Measurements from ENCODE around the gene TRAPPC14.

The TRAPPC14 gene

DNA sequence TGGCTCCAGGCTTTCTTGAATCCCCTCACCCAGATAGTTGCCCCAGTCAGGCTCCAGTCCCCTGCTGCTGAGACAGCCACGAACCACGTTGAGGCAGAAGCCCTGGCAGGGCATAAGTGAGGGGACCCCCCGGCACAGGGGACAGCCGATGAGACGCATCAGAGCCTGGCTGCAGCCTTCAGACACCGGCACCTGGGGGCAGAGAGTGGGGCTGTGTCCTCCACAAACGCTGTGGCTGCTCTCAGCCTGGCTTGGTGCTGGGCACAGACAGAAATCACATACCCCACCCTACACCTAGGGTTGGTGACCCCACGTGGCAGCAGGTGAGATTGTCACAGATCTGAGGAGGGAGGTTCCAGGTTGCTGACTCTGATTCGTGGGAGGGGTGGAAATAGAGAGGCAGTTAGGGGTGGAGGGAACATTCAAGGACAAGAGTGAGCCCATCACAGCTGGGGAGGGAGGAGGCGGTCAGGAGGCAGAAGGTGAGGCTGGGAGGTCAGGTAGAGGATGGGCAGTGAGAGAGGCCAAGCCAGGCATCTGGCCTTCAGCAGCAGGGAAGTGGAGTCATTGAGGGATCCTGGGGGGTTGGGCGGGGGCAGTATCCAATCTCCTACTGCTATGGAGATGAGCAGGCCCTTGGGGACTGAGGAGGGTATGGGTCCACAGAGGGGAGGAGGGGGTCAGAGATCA, 15.4 kb upstream of the TRAPPC14 start:
- H3K9ac ChIP-seq = no peak overlapping the region
- peaks cover 3% of the 10 kb centered on the region for H3K4me1 ChIP-seq (ENCODE audit: low read depth, poor library complexity, severe bottlenecking)
- peaks cover 69% of the 10 kb centered on the region for H3K27me3 ChIP-seq (ENCODE audit: insufficient read depth, low read depth)
- H4K20me1 ChIP-seq (ENCODE audit: insufficient read depth) = no peaks in the 10 kb centered on the region
- no peak overlapping the region for H3K4me3 ChIP-seq (IDR thresholded peaks at IDR 0.05; ENCODE audit: insufficient read depth, low read depth, low read length)
- no peak overlapping the region for H2AFZ ChIP-seq (ENCODE audit: low read depth)
- H3K4me2 ChIP-seq = no peak overlapping the region
- H3K79me2 ChIP-seq (ENCODE audit: insufficient read depth, low read depth) = no peaks in the 10 kb centered on the region
- no peak overlapping the region for H3K27ac ChIP-seq
- no peaks in the 10 kb centered on the region for H3K36me3 ChIP-seq (ENCODE audit: insufficient read depth)
- TF ChIP-seq, protein P1, sequence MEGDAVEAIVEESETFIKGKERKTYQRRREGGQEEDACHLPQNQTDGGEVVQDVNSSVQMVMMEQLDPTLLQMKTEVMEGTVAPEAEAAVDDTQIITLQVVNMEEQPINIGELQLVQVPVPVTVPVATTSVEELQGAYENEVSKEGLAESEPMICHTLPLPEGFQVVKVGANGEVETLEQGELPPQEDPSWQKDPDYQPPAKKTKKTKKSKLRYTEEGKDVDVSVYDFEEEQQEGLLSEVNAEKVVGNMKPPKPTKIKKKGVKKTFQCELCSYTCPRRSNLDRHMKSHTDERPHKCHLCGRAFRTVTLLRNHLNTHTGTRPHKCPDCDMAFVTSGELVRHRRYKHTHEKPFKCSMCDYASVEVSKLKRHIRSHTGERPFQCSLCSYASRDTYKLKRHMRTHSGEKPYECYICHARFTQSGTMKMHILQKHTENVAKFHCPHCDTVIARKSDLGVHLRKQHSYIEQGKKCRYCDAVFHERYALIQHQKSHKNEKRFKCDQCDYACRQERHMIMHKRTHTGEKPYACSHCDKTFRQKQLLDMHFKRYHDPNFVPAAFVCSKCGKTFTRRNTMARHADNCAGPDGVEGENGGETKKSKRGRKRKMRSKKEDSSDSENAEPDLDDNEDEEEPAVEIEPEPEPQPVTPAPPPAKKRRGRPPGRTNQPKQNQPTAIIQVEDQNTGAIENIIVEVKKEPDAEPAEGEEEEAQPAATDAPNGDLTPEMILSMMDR (conservative IDR thresholded peaks at IDR 0.05; ENCODE audit: low read depth, low read length) = no peak

DNA sequence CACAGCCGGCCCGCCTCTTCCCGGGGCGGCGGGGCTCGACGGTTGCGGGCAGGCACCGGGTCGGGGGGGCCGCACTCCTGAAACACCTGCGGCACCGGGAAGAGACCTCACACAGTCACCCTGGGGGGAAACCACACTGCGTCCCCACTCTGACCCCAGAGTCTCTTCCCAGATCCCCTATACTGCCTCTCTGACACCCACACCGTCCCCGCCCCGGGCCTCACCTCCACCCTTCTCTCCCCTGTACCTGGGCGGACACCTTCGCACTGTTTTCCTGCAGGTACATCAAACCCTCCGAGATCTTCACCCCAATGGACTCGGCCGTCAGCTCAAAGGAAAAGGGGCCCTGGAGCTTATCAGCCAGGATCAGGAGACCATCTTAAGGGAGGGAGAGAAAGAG, 13.3 kb upstream of the TRAPPC14 start:
- Histone ChIP-seq H3K4me3 (IDR thresholded peaks at IDR 0.05; ENCODE audit: insufficient read depth, low read depth, low read length) (no peak overlapping the region), H3K4me1 (ENCODE audit: low read depth, poor library complexity, severe bottlenecking) (peaks cover 7% of the 10 kb centered on the region), H3K27ac (no peak overlapping the region), H3K27me3 (ENCODE audit: insufficient read depth, low read depth) (peaks cover 87% of the 10 kb centered on the region), H2AFZ (ENCODE audit: low read depth) (no peak overlapping the region), H3K36me3 (ENCODE audit: insufficient read depth) (no peaks in the 10 kb centered on the region), H3K79me2 (ENCODE audit: insufficient read depth, low read depth) (no peaks in the 10 kb centered on the region), H3K9ac (no peak overlapping the region), H3K4me2 (no peak overlapping the region), H4K20me1 (ENCODE audit: insufficient read depth) (no peaks in the 10 kb centered on the region)
- TF ChIP-seq, protein P1 (conservative IDR thresholded peaks at IDR 0.05; ENCODE audit: low read depth, low read length) = no peak

DNA sequence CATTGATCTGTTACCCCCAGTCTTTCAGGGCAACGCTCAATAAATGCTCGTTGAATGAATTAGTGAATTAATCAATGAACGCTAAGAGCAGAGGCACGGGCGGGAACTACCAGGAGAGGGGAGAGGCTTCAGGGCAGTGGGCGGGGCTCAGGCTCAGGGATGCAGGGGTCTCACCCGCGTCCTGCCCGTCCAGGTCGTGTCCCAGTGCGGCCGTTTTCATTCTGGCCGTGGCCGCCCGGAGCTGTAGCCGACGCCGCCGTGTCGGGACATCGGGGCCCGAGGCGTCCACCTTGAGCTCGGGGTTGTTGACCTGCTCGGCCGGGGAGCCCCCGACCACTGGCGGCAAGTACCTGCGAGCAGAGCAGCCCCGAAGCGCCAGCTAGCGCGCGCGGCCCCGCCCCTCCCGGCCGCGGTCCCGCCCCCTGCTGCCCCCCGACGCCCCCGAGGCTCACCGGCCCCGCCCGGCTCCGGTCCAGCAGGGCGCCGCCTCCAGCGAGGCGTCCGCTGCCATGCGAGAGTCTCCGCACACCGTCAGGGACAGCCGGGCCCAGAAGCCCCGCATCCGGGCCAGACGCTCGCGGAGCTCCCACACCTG, 12.7 kb upstream of the TRAPPC14 start:
- H3K4me3 ChIP-seq (IDR thresholded peaks at IDR 0.05; ENCODE audit: insufficient read depth, low read depth, low read length) = no peak overlapping the region

DNA sequence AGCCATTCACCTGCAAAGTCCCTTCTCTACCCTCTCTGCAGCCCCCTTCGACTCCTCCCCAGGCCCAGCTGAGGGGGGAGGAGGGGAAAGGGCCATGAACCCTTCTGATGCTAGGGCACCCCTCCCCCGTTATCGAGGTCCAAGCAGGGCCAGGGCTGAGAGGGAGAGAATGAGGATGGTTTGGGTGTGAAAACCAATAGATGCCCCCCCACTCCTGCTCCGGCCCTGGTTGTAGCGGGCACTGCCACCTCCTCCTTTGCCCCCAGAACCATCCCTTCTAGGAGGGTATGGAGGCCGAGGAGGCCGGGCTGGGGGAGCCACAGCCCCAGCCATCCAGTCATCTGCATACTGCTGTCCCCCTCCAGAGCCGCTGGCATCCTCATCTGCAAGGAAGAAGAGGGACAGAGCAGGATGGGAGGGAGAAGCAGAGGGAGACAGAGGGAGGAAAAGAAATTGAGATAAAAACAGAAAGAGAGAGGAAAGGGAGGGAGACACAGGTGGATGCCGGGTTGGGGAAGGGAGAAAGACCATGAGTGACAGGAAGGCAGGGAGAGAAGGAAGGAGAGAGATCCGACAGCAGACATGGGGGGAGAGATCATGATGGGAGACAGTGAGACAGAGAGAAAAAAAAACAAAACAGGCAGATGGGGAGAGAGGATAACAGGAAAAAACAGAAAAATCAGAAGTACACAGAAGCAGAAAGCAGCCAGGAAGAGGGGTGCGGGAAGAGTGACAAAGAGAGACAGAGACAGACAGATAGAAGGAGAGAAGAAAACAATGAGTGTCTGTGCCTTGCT, 11.8 kb upstream of the TRAPPC14 start:
- Histone ChIP-seq H2AFZ (ENCODE audit: low read depth) (no peak overlapping the region), H3K79me2 (ENCODE audit: insufficient read depth, low read depth) (no peaks in the 10 kb centered on the region), H3K9ac (no peak overlapping the region), H3K27me3 (ENCODE audit: insufficient read depth, low read depth) (peaks cover 90% of the 10 kb centered on the region), H4K20me1 (ENCODE audit: insufficient read depth) (no peaks in the 10 kb centered on the region), H3K4me3 (IDR thresholded peaks at IDR 0.05; ENCODE audit: insufficient read depth, low read depth, low read length) (no peak overlapping the region), H3K27ac (no peak overlapping the region), H3K36me3 (ENCODE audit: insufficient read depth) (no peaks in the 10 kb centered on the region), H3K4me2 (no peak overlapping the region), H3K4me1 (ENCODE audit: low read depth, poor library complexity, severe bottlenecking) (peaks cover 7% of the 10 kb centered on the region)
- TF ChIP-seq, protein P1 (conservative IDR thresholded peaks at IDR 0.05; ENCODE audit: low read depth, low read length) = no peak

More for the DNA sequence above, 12.7 kb upstream of the TRAPPC14 start:
- Histone ChIP-seq H3K27me3 (ENCODE audit: insufficient read depth, low read depth) (peaks cover 87% of the 10 kb centered on the region), H4K20me1 (ENCODE audit: insufficient read depth) (no peaks in the 10 kb centered on the region), H3K27ac (no peak overlapping the region), H3K4me2 (no peak overlapping the region), H2AFZ (ENCODE audit: low read depth) (no peak overlapping the region), H3K4me1 (ENCODE audit: low read depth, poor library complexity, severe bottlenecking) (peaks cover 7% of the 10 kb centered on the region), H3K36me3 (ENCODE audit: insufficient read depth) (no peaks in the 10 kb centered on the region), H3K79me2 (ENCODE audit: insufficient read depth, low read depth) (no peaks in the 10 kb centered on the region), H3K9ac (no peak overlapping the region)
- TF ChIP-seq, protein P1 (conservative IDR thresholded peaks at IDR 0.05; ENCODE audit: low read depth, low read length) = no peak
